NCI-H128 (cell line): ENCODE results near the gene PATZ1.

ENCODE experiments used
- DNase-seq: peaks from one replicate; lab custom pipeline; 2025; ENCODE audit not compliant: unreplicated experiment; lab: John Stamatoyannopoulos, UW

The PATZ1 gene

DNA sequence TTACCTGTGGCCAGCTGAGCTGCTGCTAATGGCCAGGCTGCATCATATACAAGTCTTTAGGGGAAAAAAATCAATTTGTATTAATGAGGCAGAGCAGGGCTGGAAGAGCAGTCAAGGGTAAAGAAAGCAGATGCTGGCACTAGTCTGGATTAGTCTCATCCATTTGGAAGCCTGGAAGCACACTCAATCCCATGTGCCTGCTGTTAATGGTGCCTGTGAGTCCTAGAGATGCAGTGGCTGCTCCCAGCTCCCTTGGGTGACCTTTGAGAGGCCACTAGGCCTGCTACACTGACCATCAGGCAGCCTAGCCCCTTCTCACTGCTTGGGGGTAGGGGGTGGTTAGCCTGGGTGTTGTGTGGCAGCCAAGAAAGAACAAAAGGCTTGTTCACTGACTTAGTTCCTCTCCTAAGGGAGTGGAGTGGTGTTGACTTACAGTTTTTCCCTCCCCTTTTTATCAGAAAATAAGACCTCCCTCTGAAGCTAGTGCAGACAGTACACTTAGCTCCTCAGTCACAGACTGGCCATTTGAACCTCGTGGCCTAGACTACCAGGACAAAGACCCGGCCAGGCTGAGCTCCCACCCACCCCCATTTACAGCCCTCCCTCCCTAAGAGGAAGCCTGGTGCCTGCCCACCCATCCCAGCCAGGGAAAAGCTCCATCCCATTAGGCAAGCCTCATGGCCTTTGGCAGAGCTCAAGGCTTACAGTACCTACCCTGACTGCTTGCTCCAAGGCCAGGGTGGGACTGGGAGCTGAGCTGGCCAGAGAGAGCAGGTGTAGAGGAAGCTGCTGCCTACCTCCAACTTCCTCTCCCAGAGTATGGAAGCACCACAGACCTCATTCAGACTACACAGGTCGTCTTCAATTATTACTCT, 61.6 kb downstream of the PATZ1 start:
- DNase-seq, result no peak

DNA sequence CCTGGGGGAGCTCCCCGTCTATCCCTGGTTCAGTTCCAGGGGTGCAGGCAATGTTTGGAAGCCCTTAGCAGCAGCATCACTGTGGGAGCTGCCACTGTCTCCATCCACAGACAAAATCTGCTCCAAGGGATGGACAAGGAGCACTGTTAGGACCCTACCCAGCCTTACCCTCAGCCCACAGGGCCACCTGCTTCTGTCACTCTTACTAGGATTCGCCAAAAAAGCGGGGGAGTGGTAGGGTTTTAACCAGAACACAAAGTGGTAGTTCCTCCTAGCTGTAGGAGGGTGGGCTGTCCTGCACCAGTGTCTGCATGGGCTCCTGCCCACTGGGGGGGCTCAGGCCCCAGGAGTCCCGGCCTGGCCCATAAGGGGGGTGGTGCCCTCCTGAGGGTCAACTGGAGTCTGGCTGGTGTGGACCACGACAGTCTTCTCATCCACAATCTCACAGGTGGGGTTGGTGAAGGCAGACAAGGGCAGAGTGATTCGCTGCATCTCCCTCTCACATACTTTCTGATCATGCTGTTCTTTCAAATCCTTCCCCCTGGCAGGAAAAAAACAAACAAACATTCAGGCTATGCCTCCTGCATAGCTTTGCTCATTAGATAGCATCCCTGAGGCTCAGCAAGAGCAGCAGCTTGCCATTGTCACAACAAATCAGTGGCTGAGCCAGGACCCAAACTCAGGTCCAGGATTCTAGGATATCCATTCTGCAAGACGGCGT, 63.2 kb downstream of the PATZ1 start:
- no peak for DNase-seq

DNA sequence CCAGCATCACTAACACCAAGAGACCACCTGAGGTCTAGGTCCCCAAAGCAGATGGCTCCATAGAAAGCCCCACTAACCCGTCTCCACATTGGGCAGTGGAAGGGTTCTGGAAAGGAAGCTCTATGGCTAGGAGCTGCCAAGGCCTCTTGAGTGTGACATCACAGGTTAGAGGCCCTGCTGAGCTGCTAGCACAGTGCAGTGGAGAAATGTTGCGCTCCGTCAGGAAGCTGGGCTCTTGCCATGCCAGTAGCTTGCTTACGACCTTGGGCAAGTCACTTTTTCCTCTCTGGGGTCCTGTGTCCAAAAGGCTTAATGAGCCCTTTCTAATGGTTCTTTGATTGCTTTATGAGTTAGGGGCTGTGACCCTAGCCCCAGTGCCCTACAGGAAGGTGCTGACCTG, 64.4 kb downstream of the PATZ1 start:
- DNase-seq, result no peak

GRCh38 chr22:31279821-31280505, 66.2 kb downstream of the PATZ1 start:
- DNase-seq, result no peak

DNA sequence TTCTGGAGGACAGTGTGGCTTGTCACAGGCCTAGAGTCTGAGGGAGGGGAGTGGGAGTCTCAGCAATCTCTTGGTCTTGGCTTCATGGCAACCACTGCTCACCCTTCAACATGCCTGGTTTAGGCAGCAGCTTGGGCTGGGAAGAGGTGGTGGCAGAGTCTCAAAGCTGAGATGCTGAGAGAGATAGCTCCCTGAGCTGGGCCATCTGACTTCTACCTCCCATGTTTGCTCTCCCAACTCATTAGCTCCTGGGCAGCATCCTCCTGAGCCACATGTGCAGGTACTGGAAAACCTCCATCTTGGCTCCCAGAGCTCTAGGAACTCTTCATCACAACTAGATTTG, 66.8 kb downstream of the PATZ1 start:
- no peak for DNase-seq

- DNase-seq, result no peak
These were observed 67.4 kb downstream of the PATZ1 start for GRCh38 chr22:31278626-31279326.

DNA sequence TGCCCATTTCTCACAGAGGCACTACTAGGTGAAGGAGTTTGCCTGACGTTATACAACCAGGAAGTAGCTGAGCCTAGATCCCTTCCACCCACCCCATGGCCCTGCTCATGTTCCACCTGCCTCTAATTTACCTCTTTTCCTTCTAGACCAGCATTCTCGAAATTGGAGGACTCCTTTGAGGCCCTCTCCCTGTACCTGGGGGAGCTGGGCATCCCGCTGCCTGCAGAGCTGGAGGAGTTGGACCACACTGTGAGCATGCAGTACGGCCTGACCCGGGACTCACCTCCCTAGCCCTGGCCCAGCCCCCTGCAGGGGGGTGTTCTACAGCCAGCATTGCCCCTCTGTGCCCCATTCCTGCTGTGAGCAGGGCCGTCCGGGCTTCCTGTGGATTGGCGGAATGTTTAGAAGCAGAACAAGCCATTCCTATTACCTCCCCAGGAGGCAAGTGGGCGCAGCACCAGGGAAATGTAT, 68.0 kb downstream of the PATZ1 start:
- DNase-seq, result no peak

GRCh38 chr22:31277741-31278140, 68.4 kb downstream of the PATZ1 start:
- DNase-seq, result no peak

- DNase-seq, result no peak
These were observed 69.5 kb downstream of the PATZ1 start for GRCh38 chr22:31276426-31277167.
